Endometrium (tissue), 2 donors: ENCODE measurements around the gene TDRD10.

Experiments
- FAIRE-seq: peaks from 2 replicates; lab custom pipeline; 2012; peaks lifted over from hg19 to GRCh38; lab: Jason Lieb, UNC
- donor health status: control.
- donor health status: control.

TDRD10 gene

GRCh38 chr1:154553056-154554030 lies 51.3 kb downstream of the TDRD10 start:
- FAIRE-seq, result no peak

DNA sequence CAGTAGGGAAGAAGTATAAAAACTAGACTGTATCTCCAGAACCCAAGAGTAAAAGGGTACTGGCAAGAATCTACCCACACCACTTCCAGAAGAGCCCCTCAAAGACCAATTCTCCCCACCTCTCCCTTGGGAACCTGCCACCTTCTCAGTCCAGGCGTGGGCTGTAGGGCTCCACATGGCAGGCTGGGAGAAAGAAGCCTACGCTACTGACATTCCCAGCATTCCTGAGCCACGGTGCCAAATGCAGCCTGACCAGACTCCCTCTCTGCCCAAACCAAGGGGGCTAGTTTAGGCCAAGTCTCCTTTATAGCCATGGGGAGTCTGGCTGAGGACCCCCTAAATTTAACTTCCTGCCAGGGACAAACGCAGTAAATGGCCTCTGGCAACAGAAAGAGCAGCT lies 54.4 kb downstream of the TDRD10 start:
- FAIRE-seq, result no peak

DNA sequence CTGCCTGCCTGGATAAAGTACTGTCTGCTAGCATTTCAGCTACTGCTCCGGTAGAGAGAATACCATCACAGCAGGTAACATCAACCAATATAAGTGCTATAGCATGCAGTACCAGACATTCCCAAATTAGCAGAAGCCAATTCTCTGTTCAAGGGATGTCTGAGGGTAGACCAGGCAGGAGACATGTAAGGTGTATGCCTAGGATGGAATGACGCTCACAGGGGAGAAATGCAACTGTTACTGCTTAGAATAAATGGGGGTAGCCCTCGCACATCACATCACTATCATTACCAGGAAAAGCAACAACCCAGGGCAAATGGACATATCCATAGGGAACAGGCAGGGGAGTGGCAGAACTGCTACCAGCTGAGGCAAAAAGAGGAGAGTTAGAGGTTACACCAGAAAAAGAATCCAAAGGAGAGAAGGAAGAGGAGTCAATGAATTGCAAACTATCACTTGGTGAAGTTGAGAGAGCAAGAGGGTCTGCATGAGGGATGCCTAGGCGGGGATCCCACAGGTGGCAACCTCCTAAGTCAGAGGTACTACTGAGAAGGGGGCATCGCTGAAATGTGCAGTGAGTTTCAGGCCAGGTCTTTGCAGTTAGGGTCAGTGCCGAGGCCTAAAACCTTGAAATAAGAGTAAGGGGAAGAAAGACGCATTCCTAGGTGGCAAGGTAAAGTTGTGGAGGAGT lies 55.4 kb downstream of the TDRD10 start:
- FAIRE-seq, result no peak

DNA sequence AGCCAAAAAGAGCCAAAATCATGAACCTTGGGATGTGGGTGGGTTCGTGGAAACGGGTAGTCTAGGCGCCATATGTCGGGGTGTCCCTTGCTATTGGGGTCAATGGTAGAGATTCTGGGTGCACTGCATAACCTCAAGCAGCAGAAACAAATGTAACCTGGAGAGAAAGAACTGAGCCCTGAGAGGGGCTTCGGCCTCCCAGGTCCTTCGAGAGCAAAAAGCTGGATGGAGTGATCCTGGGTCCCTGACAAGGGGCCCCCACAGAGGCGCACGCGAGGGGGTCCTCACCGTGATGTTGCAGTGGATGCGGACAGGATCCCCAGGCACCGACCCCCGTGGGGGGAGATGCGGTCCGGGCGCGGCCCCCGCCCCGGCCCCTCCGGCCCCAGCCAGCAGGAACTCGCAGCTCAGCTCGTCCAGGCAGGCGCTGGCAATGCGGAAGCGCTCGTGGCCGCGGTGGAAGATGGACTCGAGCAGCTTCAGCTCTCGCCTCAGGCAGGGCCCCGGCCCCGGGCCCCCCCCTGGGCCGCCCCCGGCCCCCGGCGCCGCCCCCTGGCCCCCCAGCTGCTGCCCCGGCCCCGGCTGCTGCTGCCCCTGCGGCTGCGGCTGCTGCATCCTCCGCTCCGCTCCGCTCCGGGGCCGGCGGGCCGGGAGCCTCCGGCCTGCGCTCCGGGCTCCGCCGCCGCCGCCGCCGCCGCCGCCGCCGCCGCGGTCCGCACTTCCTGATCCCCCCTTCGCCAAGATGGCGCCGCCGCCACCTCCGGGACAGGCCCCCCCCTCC lies 56.1 kb downstream of the TDRD10 start, which contains the start of gene UBE2Q1:
UBE2Q1 (minus strand) TSS at position 724 of the 781 bp plus-strand sequence; CDS start at position 615, 109 bp downstream.
- no peak for FAIRE-seq

DNA sequence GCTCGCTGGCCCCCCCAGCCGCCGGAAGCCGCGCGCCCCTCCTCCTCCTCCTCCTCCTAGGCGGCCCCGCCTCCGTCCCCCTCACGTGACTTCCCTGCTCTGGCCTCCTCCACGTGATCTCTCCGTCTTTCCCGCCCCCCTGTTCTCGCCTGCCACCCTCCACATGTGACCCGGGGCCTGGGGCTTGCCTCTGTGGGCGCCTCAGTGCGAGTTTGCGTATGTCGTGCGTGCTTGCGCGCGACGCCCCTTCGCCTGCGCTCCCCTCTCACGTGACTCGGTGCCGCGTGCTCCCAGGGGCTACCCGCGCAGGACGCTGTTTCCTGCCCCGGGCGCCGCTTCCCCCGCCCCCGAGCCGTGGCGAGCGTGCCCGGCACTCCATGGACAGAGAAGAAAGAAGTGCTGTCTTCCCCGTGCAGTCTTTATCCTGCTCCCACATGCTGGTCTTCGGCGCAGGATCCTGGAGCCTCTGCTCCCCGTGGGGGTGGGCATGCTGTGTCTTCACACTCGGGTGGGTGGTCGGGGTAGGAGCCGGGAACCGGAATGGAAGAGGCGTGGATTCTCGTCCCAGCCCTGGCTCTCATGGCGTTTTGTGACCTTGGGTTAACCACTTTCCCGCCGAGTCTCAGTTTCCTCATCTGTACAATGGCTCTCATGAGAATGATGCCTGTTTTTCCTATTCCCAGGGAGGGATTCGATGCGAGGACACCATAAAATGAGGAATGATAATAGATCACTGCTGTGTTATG lies 56.9 kb downstream of the TDRD10 start:
- peak; percentile 72 for FAIRE-seq

DNA sequence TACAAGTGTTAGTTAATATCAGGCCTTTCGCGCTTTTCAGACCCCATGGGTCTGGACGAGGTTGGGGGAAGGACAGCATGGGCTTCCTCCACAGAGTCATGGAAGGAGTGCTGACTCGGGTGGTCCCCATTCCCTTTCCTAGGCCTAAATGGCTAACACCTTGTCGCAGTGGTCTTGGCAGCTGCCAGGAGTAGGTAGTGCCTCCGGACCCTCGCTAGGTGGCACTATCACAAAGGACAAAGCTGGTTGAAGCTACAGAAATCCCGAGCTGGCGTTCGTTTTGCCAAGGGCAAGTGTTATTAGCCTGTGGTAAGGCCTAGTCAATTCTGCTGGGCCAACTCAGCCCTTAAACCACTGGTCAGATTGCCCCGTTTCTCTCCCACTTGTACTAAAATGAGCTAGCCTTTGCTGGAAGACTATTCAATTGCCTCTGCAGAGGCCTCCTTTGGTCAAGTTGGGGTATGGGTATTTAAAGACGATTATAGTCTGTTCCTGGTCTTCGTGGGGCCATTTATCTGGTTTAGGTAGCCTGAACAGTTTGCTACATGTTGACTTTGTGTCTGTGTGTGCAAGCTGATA lies 57.5 kb downstream of the TDRD10 start:
- peak; percentile 15 for FAIRE-seq

GRCh38 chr1:154565876-154566275 lies 63.9 kb downstream of the TDRD10 start:
- FAIRE-seq, result no peak

- FAIRE-seq, result no peak
Observed at GRCh38 chr1:154567386-154568156, 65.6 kb downstream of the TDRD10 start, which contains the start of gene CHRNB2. Gene CHRNB2, plus strand, starts transcription at chr1:154567778. Its CDS starts 267 bp downstream, at chr1:154568045.

DNA sequence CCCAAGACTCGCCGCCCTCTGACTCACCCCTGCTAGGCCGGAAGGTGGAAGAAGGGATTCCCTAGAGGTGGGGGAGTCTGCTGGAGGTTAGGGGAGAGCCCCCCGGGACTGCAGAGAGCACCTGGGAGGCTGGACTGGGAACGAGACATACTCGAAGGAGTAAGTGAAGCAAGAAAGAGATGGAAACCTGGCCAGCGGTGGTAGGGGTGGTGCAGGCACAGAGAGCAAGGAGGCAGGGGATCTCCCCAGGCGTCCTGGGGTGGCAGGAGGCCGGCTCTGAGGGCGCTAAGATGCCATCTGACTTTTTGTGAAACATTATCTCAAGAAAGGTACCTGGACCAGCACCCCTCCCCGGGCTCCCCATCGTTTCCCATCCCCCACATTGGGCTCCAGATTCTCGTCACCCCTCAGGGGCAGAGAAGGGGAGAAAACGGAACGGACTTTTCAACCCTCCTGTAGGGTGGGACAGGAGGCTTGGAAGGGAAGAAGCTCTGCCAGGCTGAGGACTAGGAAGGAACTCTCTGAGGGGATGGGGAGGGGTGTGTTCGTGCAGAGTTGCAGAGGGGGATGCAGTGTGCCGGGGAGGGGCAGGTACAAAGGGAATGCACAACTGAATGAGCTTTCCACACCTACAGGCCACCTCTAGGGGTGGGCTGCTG lies 66.3 kb downstream of the TDRD10 start:
- FAIRE-seq, result no peak

GRCh38 chr1:154571244-154571963 lies 69.4 kb downstream of the TDRD10 start:
- FAIRE-seq, result no peak

GRCh38 chr1:154571964-154572288 lies 69.9 kb downstream of the TDRD10 start:
- FAIRE-seq, result no peak

GRCh38 chr1:154572468-154573167 lies 70.6 kb downstream of the TDRD10 start:
- FAIRE-seq, result no peak

DNA sequence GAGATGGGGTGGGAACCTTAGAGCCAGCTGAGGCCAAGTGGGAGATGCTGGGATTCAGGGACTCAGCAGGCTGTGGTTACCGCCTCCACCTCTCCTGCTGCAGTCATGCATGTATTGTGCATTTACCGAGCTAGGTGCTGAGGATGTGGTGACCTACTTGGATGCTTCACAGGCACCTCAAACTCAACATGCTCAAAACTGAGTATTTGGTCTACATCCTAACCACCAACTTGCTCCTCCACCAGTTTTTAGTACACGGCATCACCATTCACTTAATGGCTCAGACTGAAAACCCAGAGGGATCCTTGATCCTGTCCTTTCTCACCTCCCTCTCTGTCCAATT lies 71.1 kb downstream of the TDRD10 start:
- no peak for FAIRE-seq

GRCh38 chr1:154574716-154575115 lies 72.7 kb downstream of the TDRD10 start:
- FAIRE-seq, result no peak

GRCh38 chr1:154575147-154575927 lies 73.3 kb downstream of the TDRD10 start:
- FAIRE-seq, result no peak

- FAIRE-seq, result no peak
Observed at GRCh38 chr1:154575951-154576566, 74.0 kb downstream of the TDRD10 start.

DNA sequence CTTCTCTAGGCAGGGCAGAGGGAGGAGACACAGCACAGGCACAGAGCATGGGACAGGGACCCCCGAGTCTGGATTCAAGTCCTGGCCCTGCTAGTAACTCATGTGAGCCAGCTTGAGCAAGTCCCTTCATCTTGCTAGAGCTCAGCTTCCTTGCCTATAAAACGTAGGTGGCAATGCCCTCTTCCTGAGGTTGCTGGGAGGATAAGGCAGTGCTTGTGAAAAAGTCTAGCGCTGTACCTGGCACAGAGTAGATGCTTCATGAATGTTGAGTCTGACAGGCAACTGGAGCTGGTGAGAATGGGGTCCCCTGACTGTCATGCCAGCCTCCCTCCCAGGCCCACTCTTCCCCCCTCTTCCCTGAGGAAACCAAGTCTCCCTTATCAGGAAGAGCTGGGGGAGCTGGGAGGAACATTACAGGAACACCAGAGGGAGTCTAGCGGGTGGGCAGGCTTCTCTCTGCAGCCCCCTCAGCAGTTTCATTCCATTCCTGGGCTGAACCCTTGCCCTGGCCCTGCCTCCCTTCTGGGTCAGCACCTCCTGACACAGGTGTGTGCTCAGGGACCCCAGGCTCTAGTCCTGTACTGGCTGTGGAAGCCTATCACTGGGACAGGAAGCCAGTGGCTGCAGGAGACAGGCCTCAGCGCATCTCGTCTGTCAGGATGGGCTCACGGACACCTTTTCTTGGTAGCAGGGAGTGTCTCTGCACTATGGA lies 75.5 kb downstream of the TDRD10 start:
- FAIRE-seq, result no peak
